Endodermal cell (in vitro differentiated cells): Measurements from ENCODE around the gene TDRD15. TPM values are rescaled to one million over a fixed set of nuclear protein-coding genes. Genes with fewer than 3 reads are reported as not detected.

Experiments
- DNase-seq: peaks from one replicate; pipeline ENCODE4 v3.0.0-alpha.2; 2017
- H3K27ac ChIP-seq: 2 replicates; pipeline ENCODE4 v1.5.1; 2013; ENCODE audit warnings: mild to moderate bottlenecking, low read depth, low read length, moderate library complexity
- H3K27me3 ChIP-seq: 2 replicates; pipeline ENCODE4 v1.6.1; 2013; ENCODE audit warnings: mild to moderate bottlenecking, low read length, moderate library complexity; ENCODE audit not compliant: insufficient read depth, control insufficient read depth, poor library complexity, severe bottlenecking
- H3K36me3 ChIP-seq: 2 replicates; pipeline ENCODE4 v1.7.0; 2013; ENCODE audit warnings: mild to moderate bottlenecking, low read length, moderate library complexity; ENCODE audit not compliant: control insufficient read depth, insufficient read depth
- H3K4me1 ChIP-seq: one replicate; pipeline ENCODE4 v1.7.0; 2013; ENCODE audit warnings: low read length; ENCODE audit not compliant: control insufficient read depth, insufficient read depth
- H3K4me3 ChIP-seq: 2 replicates; pipeline ENCODE4 v1.5.1; 2013; ENCODE audit warnings: mild to moderate bottlenecking, low read length, moderate library complexity
- H3K9ac ChIP-seq: 2 replicates; pipeline ENCODE4 v1.6.1; 2013; ENCODE audit warnings: mild to moderate bottlenecking, low read length, moderate library complexity; ENCODE audit not compliant: poor library complexity, severe bottlenecking; ENCODE audit errors: extremely low read depth
- H3K9me3 ChIP-seq: 2 replicates; pipeline ENCODE4 v1.6.1; 2013; ENCODE audit warnings: mild to moderate bottlenecking, low read length, moderate library complexity; ENCODE audit not compliant: control insufficient read depth
- H3K27ac Mint-ChIP-seq: 2 replicates; pipeline ENCODE4 v1.8.0; 2020; ENCODE audit warnings: mixed read lengths
- H3K27me3 Mint-ChIP-seq: 2 replicates; pipeline ENCODE4 v1.8.0; 2021; ENCODE audit warnings: mild to moderate bottlenecking, mixed read lengths; ENCODE audit not compliant: insufficient read depth
- H3K36me3 Mint-ChIP-seq: 2 replicates; pipeline ENCODE4 v1.8.0; 2020; ENCODE audit warnings: low read depth, mixed read lengths
- H3K4me1 Mint-ChIP-seq: 2 replicates; pipeline ENCODE4 v1.8.0; 2020; ENCODE audit warnings: mixed read lengths
- H3K4me3 Mint-ChIP-seq: 2 replicates; pipeline ENCODE4 v1.8.0; 2020; ENCODE audit warnings: mild to moderate bottlenecking, moderate library complexity, mixed read lengths
- H3K9me3 Mint-ChIP-seq: 2 replicates; pipeline ENCODE4 v1.8.0; 2020; ENCODE audit warnings: mild to moderate bottlenecking, mixed read lengths
- WGBS, 2 experiments: methylation state at CpG; one replicate each; pipeline versions ENCODE4 v1.1.5 to v1.1.7; 2013; ENCODE audit warnings: missing lambda C conversion rate in 2 of 2, mixed read lengths in 1 of 2; ENCODE audit not compliant: insufficient coverage in 1 of 2, insufficient read length in 1 of 2; 5-methylcytosine and 5-hydroxymethylcytosine counted together
- total RNA-seq, 2 donors: library from RNA; stranded (reverse); fragmentation: NEBNext Ultra II Directional in 1 of 2; extraction: Animal tissue kit (Norgen Biotek cat#: 25700) in 1 of 2; gene quantifications; 2 replicates in 1 of 2; 3 replicates in 1 of 2; pipeline ENCODE4 v1.2.1, GENCODE V29; 2021
- TF ChIP-seq, protein P1 (sequence below): fragments of 200-600 bp; sonication (generic); conservative IDR thresholded peaks from 2 replicates; pipeline ENCODE4 v1.5.0; 2021; ENCODE audit warnings: antibody characterized with exemption, mild to moderate bottlenecking

TDRD15 gene
- total RNA-seq, 2 donors from 2014 or later: 0.33 to 0.44 TPM

DNA sequence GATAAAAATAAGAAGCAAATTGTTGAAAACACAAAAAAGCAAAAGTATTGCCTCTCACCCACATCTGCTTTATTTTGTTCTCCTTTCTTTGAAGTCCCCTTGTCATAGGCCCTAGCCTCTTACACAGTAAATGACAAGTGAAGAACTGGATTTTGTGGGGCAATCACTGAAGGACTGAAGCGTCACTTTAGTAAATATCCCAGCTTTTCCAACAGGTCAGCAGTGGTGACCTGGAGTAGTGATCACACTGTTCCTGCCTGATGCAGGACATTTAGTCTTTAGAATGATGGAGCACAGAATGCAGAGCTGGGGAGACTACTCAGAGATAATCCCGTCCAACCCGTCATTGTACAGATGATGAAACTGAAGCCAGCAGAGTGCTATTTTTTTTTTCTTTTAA is 28.1 kb upstream of the TDRD15 start:
- H3K36me3 ChIP-seq: no peaks in the 10 kb centered on the region
- H3K9ac ChIP-seq: no peak overlapping the region
- Mint-ChIP-seq H3K36me3 (no peaks in the 10 kb centered on the region), H3K4me1 (peaks cover 11% of the 10 kb centered on the region), H3K4me3 (no peak overlapping the region), H3K9me3 (no peaks in the 10 kb centered on the region), H3K27ac (no peak overlapping the region), H3K27me3 (no peaks in the 10 kb centered on the region)
- no peaks in the 10 kb centered on the region for H3K9me3 ChIP-seq
- H3K4me3 ChIP-seq: no peak overlapping the region
- no peaks in the 10 kb centered on the region for H3K27me3 ChIP-seq
- WGBS, 2 experiments: 93 to 100% methylated on average over 3 of the region's 3 CpGs
- no peak for DNase-seq
- TF ChIP-seq, protein P1, sequence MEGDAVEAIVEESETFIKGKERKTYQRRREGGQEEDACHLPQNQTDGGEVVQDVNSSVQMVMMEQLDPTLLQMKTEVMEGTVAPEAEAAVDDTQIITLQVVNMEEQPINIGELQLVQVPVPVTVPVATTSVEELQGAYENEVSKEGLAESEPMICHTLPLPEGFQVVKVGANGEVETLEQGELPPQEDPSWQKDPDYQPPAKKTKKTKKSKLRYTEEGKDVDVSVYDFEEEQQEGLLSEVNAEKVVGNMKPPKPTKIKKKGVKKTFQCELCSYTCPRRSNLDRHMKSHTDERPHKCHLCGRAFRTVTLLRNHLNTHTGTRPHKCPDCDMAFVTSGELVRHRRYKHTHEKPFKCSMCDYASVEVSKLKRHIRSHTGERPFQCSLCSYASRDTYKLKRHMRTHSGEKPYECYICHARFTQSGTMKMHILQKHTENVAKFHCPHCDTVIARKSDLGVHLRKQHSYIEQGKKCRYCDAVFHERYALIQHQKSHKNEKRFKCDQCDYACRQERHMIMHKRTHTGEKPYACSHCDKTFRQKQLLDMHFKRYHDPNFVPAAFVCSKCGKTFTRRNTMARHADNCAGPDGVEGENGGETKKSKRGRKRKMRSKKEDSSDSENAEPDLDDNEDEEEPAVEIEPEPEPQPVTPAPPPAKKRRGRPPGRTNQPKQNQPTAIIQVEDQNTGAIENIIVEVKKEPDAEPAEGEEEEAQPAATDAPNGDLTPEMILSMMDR: no peak
- H3K4me1 ChIP-seq: no peaks in the 10 kb centered on the region
- H3K27ac ChIP-seq: no peak overlapping the region

DNA sequence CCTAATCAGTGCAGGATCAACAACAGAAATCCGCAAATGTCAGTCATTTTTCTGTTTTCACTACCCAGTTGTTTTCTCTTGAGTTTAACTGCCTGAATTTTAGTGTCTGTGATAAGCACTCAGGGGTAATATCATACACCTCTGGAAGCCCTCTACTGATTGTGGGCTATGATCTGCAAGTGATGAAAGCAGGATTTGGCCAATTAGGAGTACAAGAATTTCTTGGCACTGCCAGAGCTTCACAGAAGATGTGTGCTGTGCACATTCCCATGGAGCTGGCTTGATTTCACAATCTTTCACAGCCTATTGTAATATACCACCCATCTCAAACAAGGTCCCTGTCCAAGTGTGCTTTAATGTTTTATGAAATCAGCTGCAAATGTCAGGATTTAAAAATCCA is 27.3 kb upstream of the TDRD15 start:
- H3K4me1 ChIP-seq: no peaks in the 10 kb centered on the region
- WGBS, 2 experiments: 92 to 100% methylated on average over 1 of the region's 1 CpG
- no peaks in the 10 kb centered on the region for H3K36me3 ChIP-seq
- no peaks in the 10 kb centered on the region for H3K36me3 Mint-ChIP-seq
- no peak overlapping the region for H3K27ac Mint-ChIP-seq
- DNase-seq: no peak
- TF ChIP-seq, protein P1: no peak
- H3K27ac ChIP-seq: no peak overlapping the region
- H3K27me3 ChIP-seq: no peaks in the 10 kb centered on the region
- H3K9ac ChIP-seq: no peak overlapping the region
- H3K4me3 Mint-ChIP-seq: no peak overlapping the region
- no peaks in the 10 kb centered on the region for H3K9me3 Mint-ChIP-seq
- H3K4me1 Mint-ChIP-seq: peaks cover 11% of the 10 kb centered on the region
- H3K9me3 ChIP-seq: no peaks in the 10 kb centered on the region
- no peak overlapping the region for H3K4me3 ChIP-seq
- H3K27me3 Mint-ChIP-seq: peaks cover 2% of the 10 kb centered on the region

DNA sequence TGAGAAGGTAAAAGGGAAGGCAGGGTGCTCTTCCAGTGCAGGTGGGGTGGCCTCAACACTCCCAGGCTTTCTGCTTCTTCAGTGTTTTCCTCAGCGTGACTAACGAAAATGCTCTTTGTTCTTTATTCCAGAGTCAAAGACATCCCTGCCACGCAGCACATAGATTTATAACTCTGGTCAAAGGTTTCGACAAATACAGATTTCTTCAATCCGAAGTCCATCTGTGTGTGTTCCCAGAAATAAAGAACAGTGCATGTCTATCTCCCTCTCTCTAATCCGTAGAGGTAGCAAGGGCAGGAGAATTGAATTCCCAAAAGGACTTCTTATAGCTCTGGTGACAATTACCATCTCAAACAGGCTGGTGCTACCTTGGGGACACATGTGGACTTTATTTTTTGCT is 26.4 kb upstream of the TDRD15 start:
- no peaks in the 10 kb centered on the region for H3K4me1 ChIP-seq
- 87 to 90% methylated on average over 6 of the region's 6 CpGs for WGBS, 2 experiments
- H3K9me3 ChIP-seq: no peaks in the 10 kb centered on the region
- DNase-seq: no peak
- H3K4me3 ChIP-seq: no peak overlapping the region
- no peaks in the 10 kb centered on the region for H3K36me3 ChIP-seq
- peaks cover 7% of the 10 kb centered on the region for H3K4me1 Mint-ChIP-seq
- H3K9ac ChIP-seq: no peak overlapping the region
- H3K27me3 Mint-ChIP-seq: peaks cover 6% of the 10 kb centered on the region
- no peak overlapping the region for H3K27ac ChIP-seq
- no peaks in the 10 kb centered on the region for H3K36me3 Mint-ChIP-seq
- H3K4me3 Mint-ChIP-seq: no peak overlapping the region
- TF ChIP-seq, protein P1: no peak
- H3K27ac Mint-ChIP-seq: no peak overlapping the region
- H3K27me3 ChIP-seq: no peaks in the 10 kb centered on the region
- no peaks in the 10 kb centered on the region for H3K9me3 Mint-ChIP-seq
